ENCODE results near the gene CDHR2. TPM values are rescaled to one million over a fixed set of nuclear protein-coding genes. Genes with fewer than 3 reads are reported as not detected.

The CDHR2 gene
- total and polyA plus RNA-seq, 5 donors from 2014 or later = 1.3 TPM; not detected in 4

DNA sequence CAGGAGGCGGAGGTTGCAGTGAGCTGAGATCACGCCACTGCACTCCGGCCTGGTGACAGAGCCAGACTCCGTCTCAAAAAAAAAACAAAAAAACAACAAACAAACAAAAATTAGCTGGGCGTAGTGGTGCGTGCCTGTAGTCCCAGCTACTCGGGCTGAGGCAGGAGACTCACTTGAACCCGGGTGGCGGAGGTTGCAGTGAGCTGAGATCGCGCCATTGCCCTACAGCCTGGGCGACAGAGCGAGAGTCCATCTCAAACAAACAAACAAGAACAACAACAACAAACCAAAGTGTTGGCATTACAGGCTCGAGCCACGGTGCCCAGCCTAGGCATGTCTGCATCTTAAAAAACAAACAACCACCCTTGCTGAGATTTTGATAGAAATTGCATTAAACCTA is 24.2 kb upstream of the CDHR2 start:
- Mint-ChIP-seq H3K36me3 (peaks cover 8% of the 10 kb centered on the region), H3K4me3 (peak overlapping the region in 1 of 4 donors; percentile 48), H3K27me3 (no peaks in the 10 kb centered on the region), H3K9me3 (peaks cover 0 to 1% (median 0%) of the 10 kb centered on the region in 7 donors), H3K4me1 (peaks cover 4 to 40% (median 16%) of the 10 kb centered on the region in 4 donors), H3K27ac (peak overlapping the region in 1 of 3 donors; percentile 87)
- H3K9me3 ChIP-seq (ENCODE audit: control insufficient read depth in 2 of 2, low read length in 2 of 2) = no peaks in the 10 kb centered on the region
- H3K4me3 ChIP-seq (ENCODE audit: low read depth, low read length) = no peak overlapping the region
- ATAC-seq (ENCODE audit: low read depth in 2 of 2) (no peak), DNase-seq (no peak)
- H3K36me3 ChIP-seq (ENCODE audit: control insufficient read depth, insufficient read depth, low read length) = peaks cover 26% of the 10 kb centered on the region
- H3K4me1 ChIP-seq (ENCODE audit: control insufficient read depth, insufficient read depth, low read length, poor library complexity, severe bottlenecking) = peaks cover 14% of the 10 kb centered on the region
- H3K27me3 ChIP-seq (ENCODE audit: control insufficient read depth, insufficient read depth, low read length) = no peaks in the 10 kb centered on the region
- no peak overlapping the region for H3K27ac ChIP-seq (ENCODE audit: insufficient read depth, low read length, poor library complexity, severe bottlenecking)

DNA sequence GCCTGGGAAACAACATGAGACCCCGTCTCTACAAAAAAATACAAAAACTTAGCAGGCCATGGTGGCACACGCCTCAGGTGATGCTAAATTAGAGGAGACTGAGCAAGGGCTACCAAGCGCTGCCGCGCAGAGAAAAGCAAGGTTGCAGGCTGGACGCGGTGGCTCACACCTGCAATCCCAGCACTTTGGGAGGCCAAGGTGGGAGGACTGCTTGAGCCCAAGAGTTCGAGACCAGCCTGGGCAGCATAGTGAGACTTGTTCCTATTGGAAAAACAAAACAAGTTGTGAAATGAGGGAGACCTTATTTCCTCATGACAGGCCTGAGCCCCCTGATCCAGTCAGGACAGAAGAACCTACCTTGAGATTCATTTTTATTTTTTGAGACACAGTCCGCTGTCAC is 23.5 kb upstream of the CDHR2 start:
- no peaks in the 10 kb centered on the region for H3K27me3 Mint-ChIP-seq
- peaks cover 4 to 37% (median 16%) of the 10 kb centered on the region in 4 donors for H3K4me1 Mint-ChIP-seq
- H3K9me3 Mint-ChIP-seq = peaks cover 0 to 1% (median 0%) of the 10 kb centered on the region in 7 donors
- Histone ChIP-seq H3K27me3 (ENCODE audit: control insufficient read depth, insufficient read depth, low read length) (no peaks in the 10 kb centered on the region), H3K4me3 (ENCODE audit: low read depth, low read length) (no peak overlapping the region), H3K9me3 (ENCODE audit: control insufficient read depth in 2 of 2, low read length in 2 of 2) (no peaks in the 10 kb centered on the region), H3K27ac (ENCODE audit: insufficient read depth, low read length, poor library complexity, severe bottlenecking) (no peak overlapping the region), H3K4me1 (ENCODE audit: control insufficient read depth, insufficient read depth, low read length, poor library complexity, severe bottlenecking) (peaks cover 21% of the 10 kb centered on the region), H3K36me3 (ENCODE audit: control insufficient read depth, insufficient read depth, low read length) (peaks cover 29% of the 10 kb centered on the region)
- DNase-seq (no peak), ATAC-seq (ENCODE audit: low read depth in 2 of 2) (no peak)
- peak overlapping the region in 1 of 3 donors; percentile 87 for H3K27ac Mint-ChIP-seq
- H3K4me3 Mint-ChIP-seq = peak overlapping the region in 1 of 4 donors; percentile 48
- H3K36me3 Mint-ChIP-seq = peaks cover 8% of the 10 kb centered on the region

DNA sequence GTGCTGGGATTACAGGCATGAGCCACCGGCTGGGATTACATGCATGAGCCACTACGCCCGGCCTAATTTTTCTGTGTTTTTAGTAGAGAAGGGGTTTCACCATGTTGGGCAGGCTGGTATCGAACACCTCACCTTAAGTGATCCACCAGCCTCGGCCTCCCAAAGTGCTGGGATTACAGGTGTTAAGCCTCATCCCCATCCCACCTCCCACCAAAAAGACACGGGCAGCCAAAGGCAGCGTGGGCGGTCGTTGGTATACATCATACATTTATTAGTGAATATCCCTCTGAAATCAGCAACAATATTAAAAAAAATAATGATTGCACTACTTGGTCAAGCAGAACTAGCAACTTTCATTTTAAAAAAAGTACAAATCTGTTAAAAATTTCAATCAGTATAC is 22.7 kb upstream of the CDHR2 start:
- H3K27me3 Mint-ChIP-seq = no peaks in the 10 kb centered on the region
- peaks cover 29% of the 10 kb centered on the region for H3K4me1 ChIP-seq (ENCODE audit: control insufficient read depth, insufficient read depth, low read length, poor library complexity, severe bottlenecking)
- peaks cover 0 to 1% (median 0%) of the 10 kb centered on the region in 7 donors for H3K9me3 Mint-ChIP-seq

DNA sequence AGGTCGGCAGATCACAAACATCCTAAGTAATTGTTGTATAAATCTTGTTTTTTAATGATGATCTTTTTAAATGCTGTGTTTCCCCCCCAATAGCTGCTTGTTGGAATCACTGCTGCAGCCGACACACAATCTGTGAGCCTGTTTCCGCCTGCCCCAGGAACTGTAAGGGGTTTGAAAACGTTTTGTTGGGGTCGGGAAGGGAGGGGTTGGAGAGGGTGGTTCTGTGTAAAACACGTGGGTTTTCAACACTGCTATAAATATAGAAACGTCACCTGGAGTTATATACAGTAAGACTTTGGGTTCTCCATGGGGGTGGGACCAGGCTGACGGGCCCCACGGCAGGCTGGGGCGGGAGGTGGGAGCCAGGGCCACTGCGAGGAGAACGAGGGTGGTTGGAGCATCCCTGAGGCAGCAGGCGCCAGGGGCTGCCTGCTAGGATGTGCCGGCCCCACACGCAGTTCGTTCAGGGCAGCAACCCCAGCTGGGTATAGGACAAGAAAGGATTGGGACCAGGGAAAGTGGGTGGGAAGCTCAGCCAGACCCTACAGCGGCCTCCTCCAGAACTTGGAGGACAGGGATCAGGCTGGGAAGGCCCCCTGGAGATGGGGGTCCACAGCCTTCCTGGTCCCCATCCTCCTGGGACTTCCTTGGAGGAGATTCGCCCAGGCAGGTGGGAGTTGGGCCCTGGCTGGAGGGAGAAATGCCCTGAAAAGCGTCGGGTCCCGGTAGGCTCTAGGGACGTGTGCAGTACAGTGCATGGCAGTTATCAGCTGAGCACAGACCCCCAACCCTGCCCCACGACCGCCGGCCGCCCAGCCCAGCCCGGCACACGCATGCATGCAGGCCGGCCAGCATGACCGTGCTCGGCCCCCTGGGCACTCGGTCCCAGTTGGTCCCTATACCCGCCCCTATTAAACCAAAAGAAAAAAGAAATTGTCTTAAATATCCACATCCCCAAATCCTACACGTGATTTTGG is 21.6 kb upstream of the CDHR2 start:
- H3K4me1 Mint-ChIP-seq = peaks cover 0 to 43% (median 18%) of the 10 kb centered on the region in 4 donors
- H3K27me3 Mint-ChIP-seq = no peaks in the 10 kb centered on the region
- peaks cover 12% of the 10 kb centered on the region for H3K36me3 Mint-ChIP-seq
- peaks cover 40% of the 10 kb centered on the region for H3K36me3 ChIP-seq (ENCODE audit: control insufficient read depth, insufficient read depth, low read length)
- peak overlapping the region; percentile 10 for H3K27ac ChIP-seq (ENCODE audit: insufficient read depth, low read length, poor library complexity, severe bottlenecking)
- no peaks in the 10 kb centered on the region for H3K27me3 ChIP-seq (ENCODE audit: control insufficient read depth, insufficient read depth, low read length)
- peak overlapping the region in 1 of 4 donors; percentile 84 for H3K4me3 Mint-ChIP-seq
- peaks cover 0 to 2% (median 0%) of the 10 kb centered on the region in 7 donors for H3K9me3 Mint-ChIP-seq
- peak overlapping the region in 1 of 3 donors; percentile 95 for H3K27ac Mint-ChIP-seq
- no peak overlapping the region for H3K4me3 ChIP-seq (ENCODE audit: low read depth, low read length)
- peaks cover 40% of the 10 kb centered on the region for H3K4me1 ChIP-seq (ENCODE audit: control insufficient read depth, insufficient read depth, low read length, poor library complexity, severe bottlenecking)
- DNase-seq (no peak), ATAC-seq (ENCODE audit: low read depth in 2 of 2) (no peak)
- H3K9me3 ChIP-seq (ENCODE audit: control insufficient read depth in 2 of 2, low read length in 2 of 2) = no peaks in the 10 kb centered on the region

More for the DNA sequence above, 22.7 kb upstream of the CDHR2 start:
- Histone ChIP-seq H3K27ac (ENCODE audit: insufficient read depth, low read length, poor library complexity, severe bottlenecking) (no peak overlapping the region), H3K4me3 (ENCODE audit: low read depth, low read length) (no peak overlapping the region), H3K36me3 (ENCODE audit: control insufficient read depth, insufficient read depth, low read length) (peaks cover 36% of the 10 kb centered on the region), H3K9me3 (ENCODE audit: control insufficient read depth in 2 of 2, low read length in 2 of 2) (no peaks in the 10 kb centered on the region), H3K27me3 (ENCODE audit: control insufficient read depth, insufficient read depth, low read length) (no peaks in the 10 kb centered on the region)
- ATAC-seq (ENCODE audit: low read depth in 2 of 2) (no peak), DNase-seq (no peak)
- Mint-ChIP-seq H3K4me3 (no peak overlapping the region), H3K36me3 (peaks cover 12% of the 10 kb centered on the region), H3K4me1 (peaks cover 4 to 44% (median 21%) of the 10 kb centered on the region in 4 donors), H3K27ac (peak overlapping the region in 1 of 3 donors; percentile 20)

DNA sequence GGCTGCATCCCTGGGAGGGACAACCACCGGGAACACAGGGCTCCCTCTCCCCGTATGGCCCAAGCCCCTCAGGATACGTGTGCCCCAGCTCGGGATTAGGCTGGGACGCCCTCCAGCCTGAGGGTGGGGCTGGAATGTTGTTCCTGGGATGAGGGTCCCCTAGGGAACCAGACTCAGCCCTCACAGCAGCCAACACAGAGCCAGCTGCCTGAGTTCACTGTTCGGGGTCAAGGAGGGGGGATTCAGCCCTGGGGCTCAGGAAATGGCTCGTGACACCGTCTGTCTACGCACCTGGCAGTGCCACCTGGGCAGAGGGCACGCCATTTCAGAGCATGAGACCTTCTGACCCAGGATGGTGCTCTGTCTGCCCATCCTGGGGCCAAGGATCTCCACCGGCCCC is 20.8 kb upstream of the CDHR2 start:
- Histone ChIP-seq H3K36me3 (ENCODE audit: control insufficient read depth, insufficient read depth, low read length) (peaks cover 40% of the 10 kb centered on the region), H3K4me1 (ENCODE audit: control insufficient read depth, insufficient read depth, low read length, poor library complexity, severe bottlenecking) (peaks cover 48% of the 10 kb centered on the region), H3K27me3 (ENCODE audit: control insufficient read depth, insufficient read depth, low read length) (no peaks in the 10 kb centered on the region), H3K4me3 (ENCODE audit: low read depth, low read length) (no peak overlapping the region), H3K27ac (ENCODE audit: insufficient read depth, low read length, poor library complexity, severe bottlenecking) (peak overlapping the region; percentile 23), H3K9me3 (ENCODE audit: control insufficient read depth in 2 of 2, low read length in 2 of 2) (no peaks in the 10 kb centered on the region)
- peak overlapping the region in 1 of 3 donors; percentile 95 for H3K27ac Mint-ChIP-seq
- H3K27me3 Mint-ChIP-seq = no peaks in the 10 kb centered on the region
- peaks cover 12% of the 10 kb centered on the region for H3K36me3 Mint-ChIP-seq
- ATAC-seq (ENCODE audit: low read depth in 2 of 2) (no peak), DNase-seq (no peak)
- peak overlapping the region in 1 of 4 donors; percentile 15 for H3K4me3 Mint-ChIP-seq
- H3K4me1 Mint-ChIP-seq = peaks cover 0 to 43% (median 15%) of the 10 kb centered on the region in 4 donors
- peaks cover 0 to 2% (median 0%) of the 10 kb centered on the region in 7 donors for H3K9me3 Mint-ChIP-seq

DNA sequence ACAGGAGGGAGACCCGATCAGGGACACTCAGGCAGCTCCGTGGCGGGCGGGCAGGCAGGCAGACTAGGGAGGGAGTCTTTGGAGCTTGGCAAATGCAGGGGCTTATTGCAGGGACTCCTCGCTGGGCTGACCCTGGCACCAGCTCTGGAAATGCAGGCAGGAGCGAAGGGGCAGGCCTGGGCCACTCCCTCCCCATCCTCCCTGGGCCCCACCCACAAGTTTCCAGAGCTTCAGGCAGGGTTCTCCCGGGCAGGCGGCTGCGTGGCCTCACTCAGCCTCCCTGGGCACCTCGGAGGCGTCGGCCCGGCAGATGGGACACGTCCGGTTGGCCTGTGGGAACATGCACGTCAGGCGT is 20.4 kb upstream of the CDHR2 start:
- H3K27me3 ChIP-seq (ENCODE audit: control insufficient read depth, insufficient read depth, low read length) = no peaks in the 10 kb centered on the region
- H3K27ac ChIP-seq (ENCODE audit: insufficient read depth, low read length, poor library complexity, severe bottlenecking) = peak overlapping the region; percentile 23
- Mint-ChIP-seq H3K36me3 (peaks cover 15% of the 10 kb centered on the region), H3K4me1 (peaks cover 2 to 45% (median 17%) of the 10 kb centered on the region in 4 donors), H3K27ac (peak overlapping the region in 1 of 3 donors; percentile 95), H3K9me3 (peaks cover 0 to 2% (median 0%) of the 10 kb centered on the region in 7 donors), H3K4me3 (no peak overlapping the region), H3K27me3 (no peaks in the 10 kb centered on the region)
- no peaks in the 10 kb centered on the region for H3K9me3 ChIP-seq (ENCODE audit: control insufficient read depth in 2 of 2, low read length in 2 of 2)
- peaks cover 40% of the 10 kb centered on the region for H3K36me3 ChIP-seq (ENCODE audit: control insufficient read depth, insufficient read depth, low read length)
- DNase-seq = no peak
- no peak overlapping the region for H3K4me3 ChIP-seq (ENCODE audit: low read depth, low read length)
- peaks cover 52% of the 10 kb centered on the region for H3K4me1 ChIP-seq (ENCODE audit: control insufficient read depth, insufficient read depth, low read length, poor library complexity, severe bottlenecking)
- ATAC-seq (ENCODE audit: low read depth in 2 of 2) = no peak

DNA sequence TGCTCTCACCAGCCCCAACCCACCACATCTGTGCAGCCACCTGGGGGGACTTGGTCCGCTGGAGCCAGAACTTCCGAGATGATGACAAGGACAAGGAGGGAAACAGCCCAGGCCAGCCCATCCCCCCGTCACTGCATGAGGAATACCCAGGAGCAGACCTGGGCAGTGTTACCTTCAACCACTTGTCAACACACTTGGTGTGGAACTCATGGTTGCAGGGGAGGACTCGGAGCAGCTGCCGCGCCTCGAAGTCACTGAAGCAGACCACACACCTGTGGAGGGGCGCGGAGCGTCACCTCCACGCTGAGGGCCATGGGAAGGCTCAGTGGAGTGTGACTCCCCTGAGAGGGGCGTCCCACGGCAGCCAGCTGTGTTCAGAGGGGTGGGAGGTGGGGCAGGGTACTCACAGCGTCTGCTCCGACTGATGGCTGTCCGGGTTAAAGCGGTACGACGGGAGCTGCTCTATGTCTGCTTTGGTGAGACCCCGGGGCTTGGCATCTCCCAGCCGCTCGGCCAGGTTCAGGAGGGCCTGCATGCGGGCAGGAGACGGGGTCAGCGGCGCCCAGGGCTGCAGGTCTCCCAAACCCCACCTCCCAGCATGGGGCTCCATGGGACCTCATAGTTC is 19.9 kb upstream of the CDHR2 start:
- H3K27ac ChIP-seq (ENCODE audit: insufficient read depth, low read length, poor library complexity, severe bottlenecking) = peak overlapping the region; percentile 63
- DNase-seq (no peak), ATAC-seq (ENCODE audit: low read depth in 2 of 2) (no peak)
- peaks cover 19% of the 10 kb centered on the region for H3K36me3 Mint-ChIP-seq
- peaks cover 57% of the 10 kb centered on the region for H3K4me1 ChIP-seq (ENCODE audit: control insufficient read depth, insufficient read depth, low read length, poor library complexity, severe bottlenecking)
- peak overlapping the region; percentile 55 to 89 (median 77) for H3K4me3 Mint-ChIP-seq
- peaks cover 0 to 2% (median 0%) of the 10 kb centered on the region in 7 donors for H3K9me3 Mint-ChIP-seq
- H3K27me3 ChIP-seq (ENCODE audit: control insufficient read depth, insufficient read depth, low read length) = no peaks in the 10 kb centered on the region
- peaks cover 6 to 49% (median 21%) of the 10 kb centered on the region in 4 donors for H3K4me1 Mint-ChIP-seq
- no peaks in the 10 kb centered on the region for H3K27me3 Mint-ChIP-seq
- H3K27ac Mint-ChIP-seq = peak overlapping the region in 2 of 3 donors; percentile 69 to 78
- no peaks in the 10 kb centered on the region for H3K9me3 ChIP-seq (ENCODE audit: control insufficient read depth in 2 of 2, low read length in 2 of 2)
- peaks cover 40% of the 10 kb centered on the region for H3K36me3 ChIP-seq (ENCODE audit: control insufficient read depth, insufficient read depth, low read length)
- no peak overlapping the region for H3K4me3 ChIP-seq (ENCODE audit: low read depth, low read length)
